T-cell (primary cell): ENCODE data around the gene RPH3AL. TPM values are rescaled to one million over a fixed set of nuclear protein-coding genes. Genes with fewer than 3 reads are reported as not detected.

Experiments
- ATAC-seq, 4 experiments: fragments of 200-7000 bp in 3 of 4; fragments of 150-1000 bp in 1 of 4; cut with Tn5 transposase; replicated peaks in 1 of 4; 1 replicate in 3 of 4; 2 replicates in 1 of 4; pipeline ENCODE4 v1.10.0; 2021; ENCODE audit warnings: moderate library complexity in 3 of 4, mild to moderate bottlenecking in 2 of 4, moderate number of reproducible peaks in 1 of 4
- CTCF ChIA-PET, 2 donors: fragments of 300-600 bp; sonication (Branson Sonifier 250); formaldehyde crosslinking; loops; one replicate each; lab custom pipeline; 2022; ENCODE audit warnings: antibody characterized with exemption in 2 of 2; lab: Charles Lee
- POLR2A ChIA-PET, 2 donors: fragments of 300-600 bp; sonication (Branson Sonifier 250); formaldehyde crosslinking; loops; one replicate each; lab custom pipeline; 2022; ENCODE audit warnings: antibody characterized with exemption in 2 of 2; lab: Charles Lee
- DNase-seq, 35 experiments: peaks; one replicate each; pipeline versions ENCODE4 v3.0.0 to v3.0.0-alpha.2; 2013 to 2023
- H3K27ac ChIP-seq: one replicate; pipeline ENCODE4 v1.5.1; 2013; ENCODE audit warnings: low read length
- H3K27me3 ChIP-seq, 2 experiments: replicated peaks in 1 of 2; 1 replicate in 1 of 2; 2 replicates in 1 of 2; pipeline versions ENCODE4 v1.6.1 to v1.7.0; 2013; ENCODE audit warnings: low read length in 1 of 2, mixed read lengths in 1 of 2; ENCODE audit not compliant: control insufficient read depth in 2 of 2, insufficient read depth in 2 of 2; ENCODE audit errors: extremely low read depth in 1 of 2
- H3K36me3 ChIP-seq, 2 donors: 1 replicate in 1 of 2; 2 replicates in 1 of 2; pipeline versions ENCODE4 v1.6.1 to v1.7.0; 2013; ENCODE audit warnings: low read length in 1 of 2; ENCODE audit not compliant: control insufficient read depth in 2 of 2, insufficient read depth in 1 of 2; ENCODE audit errors: extremely low read depth in 1 of 2
- H3K4me1 ChIP-seq, 2 experiments: 1 replicate in 1 of 2; 2 replicates in 1 of 2; pipeline versions ENCODE4 v1.6.1 to v1.7.0; 2013; ENCODE audit warnings: low read length in 2 of 2, mixed read lengths in 1 of 2; ENCODE audit not compliant: insufficient read depth in 2 of 2, control insufficient read depth in 1 of 2; ENCODE audit errors: extremely low read depth in 1 of 2
- H3K4me3 ChIP-seq, 2 donors: 1 replicate in 1 of 2; 2 replicates in 1 of 2; pipeline versions ENCODE4 v1.5.1 to v1.7.0; 2013; ENCODE audit warnings: mild to moderate bottlenecking in 2 of 2, low read length in 1 of 2, moderate library complexity in 1 of 2; ENCODE audit not compliant: control insufficient read depth in 1 of 2; ENCODE audit errors: extremely low read depth in 1 of 2
- H3K9me3 ChIP-seq: 2 replicates; pipeline ENCODE4 v1.7.0; 2013
- H3K27ac Mint-ChIP-seq, 2 donors: one replicate each; pipeline ENCODE4 v1.8.0; 2020 to 2021; ENCODE audit warnings: mild to moderate bottlenecking in 2 of 2, mixed read lengths in 2 of 2
- H3K27me3 Mint-ChIP-seq, 2 donors: one replicate each; pipeline ENCODE4 v1.8.0; 2021 to 2022; ENCODE audit warnings: mixed read lengths in 2 of 2
- H3K36me3 Mint-ChIP-seq: one replicate; pipeline ENCODE4 v1.8.0; 2021; ENCODE audit warnings: mixed read lengths
- H3K4me1 Mint-ChIP-seq, 3 donors: one replicate each; pipeline ENCODE4 v1.8.0; 2020 to 2022; ENCODE audit warnings: mixed read lengths in 3 of 3, mild to moderate bottlenecking in 1 of 3
- H3K4me3 Mint-ChIP-seq, 3 donors: one replicate each; pipeline ENCODE4 v1.8.0; 2020 to 2022; ENCODE audit warnings: mild to moderate bottlenecking in 3 of 3, mixed read lengths in 3 of 3, moderate library complexity in 3 of 3
- H3K9me3 Mint-ChIP-seq, 3 donors: one replicate each; pipeline ENCODE4 v1.8.0; 2020 to 2022; ENCODE audit warnings: mixed read lengths in 3 of 3
- WGBS: methylation state at CpG from one replicate; pipeline ENCODE4 v1.1.5; 2013; ENCODE audit warnings: missing lambda C conversion rate; ENCODE audit not compliant: insufficient coverage; 5-methylcytosine and 5-hydroxymethylcytosine counted together
- total RNA-seq, 35 experiments: library from RNA in 6 of 35; stranded (reverse) in 6 of 35; fragments of 120-200 nt in 1 of 35; gene quantifications; one replicate each; pipeline versions ENCODE4 v1.2.1 to v1.2.4 and lab custom pipeline; 2013 to 2026

Gene RPH3AL
- total RNA-seq, 5 donors from 2014 or later (not counting 1 experiment from before 2014, with no cell fraction given): 4.5 to 10.5 (median 5.3) TPM

DNA sequence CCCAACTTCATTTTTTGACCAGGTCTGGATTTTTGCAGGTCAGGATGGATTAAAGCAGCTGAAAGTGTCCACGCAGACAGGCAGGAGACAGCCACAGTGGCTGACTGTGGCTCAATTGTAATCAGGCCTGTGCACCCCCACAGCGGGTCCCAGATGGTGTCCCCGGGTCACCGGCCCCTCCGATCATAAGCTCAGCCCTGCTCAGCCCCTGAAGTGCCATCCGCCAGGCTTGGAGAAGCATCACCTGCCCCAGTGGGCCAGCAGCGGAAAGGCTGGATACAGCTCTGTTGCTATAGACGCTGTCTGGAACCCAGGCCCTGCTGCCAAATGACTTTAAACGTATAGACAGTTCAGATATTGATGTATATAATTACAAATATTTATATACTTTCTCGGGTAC lies 60.6 kb downstream of the RPH3AL start:
- ATAC-seq: no peak
- Histone ChIP-seq H3K4me1 (peaks cover 0 to 12% of the 10 kb centered on the region in 2 experiments), H3K27me3 (peaks cover 0 to 7% of the 10 kb centered on the region in 2 experiments), H3K9me3 (no peaks in the 10 kb centered on the region), H3K36me3 (no peaks in the 10 kb centered on the region), H3K27ac (no peak overlapping the region), H3K4me3 (no peak overlapping the region)
- peaks cover 3% of the 10 kb centered on the region for H3K36me3 Mint-ChIP-seq
- H3K4me1 Mint-ChIP-seq: peaks cover 2 to 10% (median 10%) of the 10 kb centered on the region in 3 donors
- WGBS: 87% methylated on average over 6 of the region's 10 CpGs
- peaks cover 0 to 2% of the 10 kb centered on the region in 2 donors for H3K27me3 Mint-ChIP-seq
- POLR2A ChIA-PET: no interaction called here
- H3K9me3 Mint-ChIP-seq: no peaks in the 10 kb centered on the region
- CTCF ChIA-PET: interaction anchor here in 1 of 2 donors (0.6 kb wide), 1 partner anchor 97 kb away, joined by 4 read pairs; no protein-coding TSS in a partner anchor
- H3K27ac Mint-ChIP-seq: no peak overlapping the region
- no peak for DNase-seq
- no peak overlapping the region for H3K4me3 Mint-ChIP-seq

- Mint-ChIP-seq H3K36me3 (peaks cover 3% of the 10 kb centered on the region), H3K9me3 (no peaks in the 10 kb centered on the region), H3K4me3 (no peak overlapping the region), H3K4me1 (peaks cover 2 to 10% (median 10%) of the 10 kb centered on the region in 3 donors), H3K27me3 (peaks cover 0 to 2% of the 10 kb centered on the region in 2 donors), H3K27ac (no peak overlapping the region)
- WGBS: 92% methylated on average over 3 of the region's 7 CpGs
- DNase-seq (no peak), ATAC-seq (no peak)
- no peaks in the 10 kb centered on the region for H3K36me3 ChIP-seq
- ChIA-PET POLR2A (no interaction called here), CTCF (interaction anchor here in 1 of 2 donors (0.6 kb wide), 1 partner anchor 98 kb away, joined by 4 read pairs; no protein-coding TSS in a partner anchor)
- H3K4me3 ChIP-seq: no peak overlapping the region
- no peaks in the 10 kb centered on the region for H3K9me3 ChIP-seq
- H3K4me1 ChIP-seq: peaks cover 0 to 12% of the 10 kb centered on the region in 2 experiments
- no peak overlapping the region for H3K27ac ChIP-seq
- peaks cover 0 to 7% of the 10 kb centered on the region in 2 experiments for H3K27me3 ChIP-seq
Observed at GRCh38 chr17:291587-291986, 61.0 kb downstream of the RPH3AL start.

DNA sequence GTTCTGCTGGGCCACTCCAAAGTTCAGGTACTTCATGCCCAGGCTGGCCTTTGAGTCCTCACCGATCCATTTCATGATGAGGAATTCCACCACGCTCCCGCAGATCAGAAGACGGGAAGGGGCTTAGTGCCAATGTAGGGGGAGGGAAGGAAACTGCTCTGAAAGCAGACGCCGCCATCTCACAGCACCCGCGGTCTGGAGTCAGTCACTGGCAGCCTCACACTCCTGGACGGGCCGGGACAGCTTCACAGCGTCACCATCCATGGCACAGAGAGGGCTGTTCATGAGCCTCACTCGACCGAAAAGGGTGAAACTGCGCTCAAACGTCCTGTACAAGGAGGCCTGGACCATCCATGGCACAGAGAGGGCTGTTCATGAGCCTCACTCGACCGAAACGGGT lies 62.0 kb downstream of the RPH3AL start:
- Histone ChIP-seq H3K4me3 (no peak overlapping the region), H3K36me3 (no peaks in the 10 kb centered on the region), H3K27ac (no peak overlapping the region), H3K27me3 (peaks cover 0 to 7% of the 10 kb centered on the region in 2 experiments), H3K9me3 (no peaks in the 10 kb centered on the region), H3K4me1 (peaks cover 0 to 12% of the 10 kb centered on the region in 2 experiments)
- ChIA-PET CTCF (no interaction called here), POLR2A (no interaction called here)
- ATAC-seq: no peak
- no peak overlapping the region for H3K4me3 Mint-ChIP-seq
- no peaks in the 10 kb centered on the region for H3K9me3 Mint-ChIP-seq
- H3K36me3 Mint-ChIP-seq: peaks cover 3% of the 10 kb centered on the region
- 95% methylated on average over 18 of the region's 18 CpGs for WGBS
- H3K4me1 Mint-ChIP-seq: peaks cover 2 to 10% (median 10%) of the 10 kb centered on the region in 3 donors
- H3K27ac Mint-ChIP-seq: no peak overlapping the region
- no peak for DNase-seq
- peaks cover 0 to 2% of the 10 kb centered on the region in 2 donors for H3K27me3 Mint-ChIP-seq

DNA sequence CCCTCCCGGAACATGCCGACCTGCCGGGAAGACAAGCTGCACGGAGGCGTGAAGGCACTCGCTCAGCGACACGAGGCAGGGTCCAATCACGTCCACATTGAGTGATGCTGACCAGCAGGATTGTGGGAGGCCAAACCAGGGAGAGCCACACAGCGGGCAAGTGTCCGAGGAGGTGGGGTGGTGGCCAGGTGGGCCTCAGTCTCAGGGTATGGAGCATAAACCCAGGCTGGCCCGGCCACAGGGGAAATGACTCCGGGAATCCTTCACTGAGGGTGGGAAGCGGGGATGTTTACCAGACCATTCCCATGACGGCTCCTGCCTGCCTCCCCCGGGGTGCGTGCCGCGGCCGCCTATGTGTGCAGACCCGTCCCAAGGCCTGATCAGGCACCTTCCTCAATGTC lies 62.5 kb downstream of the RPH3AL start:
- Histone ChIP-seq H3K9me3 (no peaks in the 10 kb centered on the region), H3K4me1 (peaks cover 0 to 12% of the 10 kb centered on the region in 2 experiments), H3K27ac (no peak overlapping the region), H3K4me3 (no peak overlapping the region), H3K27me3 (peaks cover 0 to 7% of the 10 kb centered on the region in 2 experiments), H3K36me3 (no peaks in the 10 kb centered on the region)
- no peak for ATAC-seq
- H3K27me3 Mint-ChIP-seq: peaks cover 0 to 2% of the 10 kb centered on the region in 2 donors
- ChIA-PET CTCF (no interaction called here), POLR2A (no interaction called here)
- peaks cover 2 to 10% (median 10%) of the 10 kb centered on the region in 3 donors for H3K4me1 Mint-ChIP-seq
- DNase-seq: no peak
- H3K27ac Mint-ChIP-seq: no peak overlapping the region
- H3K4me3 Mint-ChIP-seq: no peak overlapping the region
- H3K9me3 Mint-ChIP-seq: no peaks in the 10 kb centered on the region
- WGBS: 91% methylated on average over 21 of the region's 21 CpGs
- H3K36me3 Mint-ChIP-seq: peaks cover 3% of the 10 kb centered on the region

DNA sequence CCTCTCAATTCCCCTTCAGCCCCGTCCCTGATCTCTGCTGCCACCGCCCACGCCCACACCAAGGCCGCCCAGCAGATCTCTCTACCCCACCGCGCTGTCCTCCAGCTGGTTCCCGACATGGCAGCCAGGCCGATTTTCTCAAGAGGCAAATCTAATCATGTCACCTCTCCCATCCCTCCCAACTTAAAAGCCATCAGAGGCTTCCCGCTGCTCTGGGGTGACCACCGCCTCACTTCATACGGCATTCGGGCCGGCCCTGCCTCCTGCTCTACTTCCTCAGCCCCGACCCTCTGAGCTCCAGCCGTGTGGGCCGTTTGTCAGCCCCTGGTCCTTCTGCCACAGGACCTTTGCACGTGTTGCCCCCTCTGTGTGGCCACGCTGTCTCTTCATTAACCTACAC lies 63.2 kb downstream of the RPH3AL start:
- POLR2A ChIA-PET: no interaction called here
- Mint-ChIP-seq H3K9me3 (no peaks in the 10 kb centered on the region), H3K27me3 (peaks cover 0 to 2% of the 10 kb centered on the region in 2 donors), H3K36me3 (peaks cover 2% of the 10 kb centered on the region), H3K27ac (no peak overlapping the region), H3K4me3 (no peak overlapping the region), H3K4me1 (peaks cover 2 to 10% (median 10%) of the 10 kb centered on the region in 3 donors)
- CTCF ChIA-PET: no interaction called here
- Histone ChIP-seq H3K27me3 (peaks cover 0 to 7% of the 10 kb centered on the region in 2 experiments), H3K4me1 (peaks cover 0 to 12% of the 10 kb centered on the region in 2 experiments), H3K36me3 (no peaks in the 10 kb centered on the region), H3K9me3 (no peaks in the 10 kb centered on the region), H3K27ac (no peak overlapping the region), H3K4me3 (no peak overlapping the region)
- ATAC-seq (no peak), DNase-seq (no peak)
- 87% methylated on average over 15 of the region's 18 CpGs for WGBS

GRCh38 chr17:288802-289356 lies 63.7 kb downstream of the RPH3AL start:
- H3K27me3 ChIP-seq: peaks cover 0 to 7% of the 10 kb centered on the region in 2 experiments

More at GRCh38 chr17:288802-289356, 63.7 kb downstream of the RPH3AL start:
- H3K27ac ChIP-seq: no peak overlapping the region
- CTCF ChIA-PET: no interaction called here
- Mint-ChIP-seq H3K4me1 (peaks cover 2 to 10% (median 8%) of the 10 kb centered on the region in 3 donors), H3K27me3 (peaks cover 0 to 2% of the 10 kb centered on the region in 2 donors), H3K9me3 (no peaks in the 10 kb centered on the region), H3K27ac (no peak overlapping the region), H3K36me3 (no peaks in the 10 kb centered on the region), H3K4me3 (no peak overlapping the region)
- H3K4me1 ChIP-seq: peaks cover 0 to 12% of the 10 kb centered on the region in 2 experiments
- H3K9me3 ChIP-seq: no peaks in the 10 kb centered on the region
- no peaks in the 10 kb centered on the region for H3K36me3 ChIP-seq
- H3K4me3 ChIP-seq: no peak overlapping the region
- DNase-seq (no peak), ATAC-seq (no peak)
- WGBS: 31% methylated on average over 2 of the region's 17 CpGs
- POLR2A ChIA-PET: no interaction called here
